IMR-90 (cell line): ENCODE results near the gene DPP8. TPM values are rescaled to one million over a fixed set of nuclear protein-coding genes. Genes with fewer than 3 reads are reported as not detected.
A peak's percentile ranks its signal among the peaks of the same experiment; 100 is the strongest.

ENCODE experiments used
- ATAC-seq: fragments of 200-7000 bp; cut with Tn5 transposase; 2 replicates; pipeline ENCODE4 v1.9.1; 2020; ENCODE audit warnings: low read depth, mild to moderate bottlenecking, moderate library complexity
- BruUV-seq: library from RNA; stranded (reverse); fragments of 400-500 nt; replicated peaks from 2 replicates; lab custom pipeline; 2021; lab: Mats Ljungman, UMichigan
- CTCF ChIA-PET: fragments of 300-600 bp; formaldehyde crosslinking; extraction: SDS; loops from one replicate; lab custom pipeline; 2021; ENCODE audit warnings: antibody characterized with exemption; lab: Yijun Ruan, JAX
- POLR2A ChIA-PET: fragments of 300-600 bp; sonication (Branson Sonifier 250); formaldehyde crosslinking; loops from one replicate; lab custom pipeline; 2022; ENCODE audit warnings: antibody characterized with exemption; ENCODE audit not compliant: unreplicated experiment; lab: Charles Lee
- DNase-seq: peaks from one replicate; pipeline ENCODE4 v3.0.0; 2013
- H2AFZ ChIP-seq: replicated peaks from 2 replicates; pipeline ENCODE3; 2013; ENCODE audit warnings: low read length, mild to moderate bottlenecking; ENCODE audit not compliant: poor library complexity
- H2AK5ac ChIP-seq: 2 replicates; pipeline ENCODE4 v1.6.1; 2013; ENCODE audit warnings: low read depth, low read length, inconsistent platforms
- H2AK9ac ChIP-seq: replicated peaks from 2 replicates; pipeline ENCODE3; 2013; ENCODE audit warnings: mild to moderate bottlenecking, low read depth, low read length, moderate library complexity; ENCODE audit not compliant: poor library complexity
- H2BK120ac ChIP-seq: 2 replicates; pipeline ENCODE4 v1.6.1; 2013; ENCODE audit warnings: low read depth, low read length, inconsistent platforms
- H2BK15ac ChIP-seq: 3 replicates; pipeline ENCODE4 v1.6.1; 2013; ENCODE audit warnings: low read depth, low read length, inconsistent platforms
- H2BK20ac ChIP-seq: 2 replicates; pipeline ENCODE4 v1.6.1; 2013; ENCODE audit warnings: low read depth, mild to moderate bottlenecking, inconsistent platforms, low read length, moderate library complexity
- H2BK5ac ChIP-seq: 2 replicates; pipeline ENCODE4 v1.6.1; 2013; ENCODE audit warnings: mild to moderate bottlenecking, low read depth, low read length, inconsistent platforms; ENCODE audit not compliant: poor library complexity, severe bottlenecking
- H3K14ac ChIP-seq: replicated peaks from 2 replicates; pipeline ENCODE4 v1.6.1; 2013; ENCODE audit warnings: low read depth, low read length, inconsistent platforms
- H3K18ac ChIP-seq: 2 replicates; pipeline ENCODE4 v1.6.1; 2013; ENCODE audit warnings: low read depth, low read length, control low read depth
- H3K23ac ChIP-seq: 2 replicates; pipeline ENCODE4 v1.6.1; 2013; ENCODE audit warnings: low read depth, low read length, inconsistent platforms
- H3K27ac ChIP-seq: 2 replicates; pipeline ENCODE4 v1.5.1; 2013; ENCODE audit warnings: mild to moderate bottlenecking, control low read depth, low read length; ENCODE audit not compliant: insufficient read depth
- H3K27me3 ChIP-seq: 2 replicates; pipeline ENCODE4 v1.6.1; 2013; ENCODE audit warnings: low read length; ENCODE audit not compliant: control insufficient read depth, insufficient read depth
- H3K36me3 ChIP-seq: 2 replicates; pipeline ENCODE4 v1.6.1; 2013; ENCODE audit warnings: low read length, mixed read lengths; ENCODE audit not compliant: control insufficient read depth, insufficient read depth
- H3K4ac ChIP-seq: 2 replicates; pipeline ENCODE4 v1.6.1; 2013; ENCODE audit warnings: low read depth, low read length, inconsistent platforms
- H3K4me1 ChIP-seq: 2 replicates; pipeline ENCODE4 v1.6.1; 2013; ENCODE audit warnings: low read length, mixed read lengths; ENCODE audit not compliant: control insufficient read depth, insufficient read depth
- H3K4me2 ChIP-seq: 2 replicates; pipeline ENCODE4 v1.6.1; 2013; ENCODE audit warnings: low read depth, mild to moderate bottlenecking, control low read depth, low read length, moderate library complexity
- H3K4me3 ChIP-seq: 2 replicates; pipeline ENCODE4 v1.5.1; 2013; ENCODE audit warnings: low read depth, mild to moderate bottlenecking, control low read depth, low read length, moderate library complexity; ENCODE audit not compliant: insufficient read depth
- H3K56ac ChIP-seq: 2 replicates; pipeline ENCODE4 v1.6.1; 2013; ENCODE audit warnings: low read length, inconsistent platforms; ENCODE audit not compliant: insufficient read depth; ENCODE audit errors: extremely low read depth
- H3K79me1 ChIP-seq, 2 experiments: 2 replicates each; pipeline ENCODE4 v1.6.1; 2013; ENCODE audit warnings: low read length in 2 of 2, inconsistent platforms in 1 of 2, low read depth in 1 of 2
- H3K9ac ChIP-seq: 2 replicates; pipeline ENCODE4 v1.6.1; 2013; ENCODE audit warnings: low read depth, low read length, control low read depth
- H3K9me1 ChIP-seq: 2 replicates; pipeline ENCODE4 v1.6.1; 2013; ENCODE audit warnings: low read length, inconsistent platforms; ENCODE audit not compliant: insufficient read depth
- H3K9me3 ChIP-seq: 2 replicates; pipeline ENCODE4 v1.6.1; 2013; ENCODE audit warnings: low read length; ENCODE audit not compliant: control insufficient read depth, insufficient read depth
- H4K20me1 ChIP-seq: 2 replicates; pipeline ENCODE4 v1.6.1; 2013; ENCODE audit warnings: low read length, inconsistent platforms; ENCODE audit not compliant: insufficient read depth
- H4K5ac ChIP-seq: 2 replicates; pipeline ENCODE4 v1.6.1; 2013; ENCODE audit warnings: mild to moderate bottlenecking, low read depth, low read length, control low read depth
- H4K8ac ChIP-seq, 2 experiments: 2 replicates each; pipeline ENCODE4 v1.6.1; 2013; ENCODE audit warnings: low read depth in 2 of 2, low read length in 2 of 2, control low read depth in 1 of 2, inconsistent platforms in 1 of 2
- H4K91ac ChIP-seq: 2 replicates; pipeline ENCODE4 v1.6.1; 2013; ENCODE audit warnings: low read depth, low read length, inconsistent platforms; ENCODE audit not compliant: insufficient read depth
- CEBPB ChIP-seq: IDR thresholded peaks from 2 replicates; pipeline ENCODE4 v1.6.1; 2012; ENCODE audit warnings: low read depth, low read length, improper control_type of control experiment
- CHD1 ChIP-seq: IDR thresholded peaks from 2 replicates; pipeline ENCODE4 v1.6.1; 2012; ENCODE audit warnings: low read depth, low read length, improper control_type of control experiment
- ELK1 ChIP-seq: fragments of 150-350 bp; IDR thresholded peaks from 2 replicates; pipeline ENCODE4 v1.6.1; 2016; ENCODE audit warnings: low read depth, mild to moderate bottlenecking, low read length, moderate library complexity, borderline replicate concordance
- MAFK ChIP-seq: IDR thresholded peaks from 2 replicates; pipeline ENCODE4 v1.6.1; 2012; ENCODE audit warnings: low read depth, low read length, improper control_type of control experiment
- MAZ ChIP-seq: IDR thresholded peaks from 2 replicates; pipeline ENCODE4 v1.6.1; 2012; ENCODE audit warnings: low read depth, mild to moderate bottlenecking, low read length, improper control_type of control experiment, moderate library complexity, borderline replicate concordance
- MXI1 ChIP-seq: IDR thresholded peaks from 2 replicates; pipeline ENCODE4 v1.6.1; 2012; ENCODE audit warnings: low read depth, mild to moderate bottlenecking, low read length, moderate library complexity, borderline replicate concordance
- NFE2L2 ChIP-seq: fragments of 150-350 bp; IDR thresholded peaks from 2 replicates; pipeline ENCODE4 v1.6.1; 2016; ENCODE audit warnings: low read depth, mild to moderate bottlenecking, low read length
- POLR2A ChIP-seq: IDR thresholded peaks from 2 replicates; pipeline ENCODE4 v1.6.1; 2012; ENCODE audit warnings: mild to moderate bottlenecking, low read depth, low read length
- RAD21 ChIP-seq: IDR thresholded peaks from 2 replicates; pipeline ENCODE4 v1.6.1; 2012; ENCODE audit warnings: low read length, improper control_type of control experiment
- RCOR1 ChIP-seq: IDR thresholded peaks from 2 replicates; pipeline ENCODE4 v1.6.1; 2012; ENCODE audit warnings: mild to moderate bottlenecking, low read length, improper control_type of control experiment; ENCODE audit not compliant: insufficient replicate concordance
- RFX5 ChIP-seq: IDR thresholded peaks from 2 replicates; pipeline ENCODE4 v1.8.0; 2012; ENCODE audit warnings: low read depth, mild to moderate bottlenecking, low read length, moderate library complexity
- SMC3 ChIP-seq: fragments of 150-350 bp; IDR thresholded peaks from 2 replicates; pipeline ENCODE4 v1.6.1; 2016; ENCODE audit warnings: low read depth, mild to moderate bottlenecking, antibody characterized with exemption, low read length, moderate library complexity
- WGBS, 2 experiments: methylation state at CpG; one replicate each; pipeline versions ENCODE4 v1.1.5 to v1.1.7; 2013; ENCODE audit warnings: missing lambda C conversion rate in 2 of 2; ENCODE audit not compliant: insufficient read length in 1 of 2; ENCODE audit errors: extremely low coverage in 2 of 2; 5-methylcytosine and 5-hydroxymethylcytosine counted together
- dilution Hi-C: fragments of 300-500 bp; cut with HindIII; formaldehyde crosslinking; loops from one replicate; pipeline ENCODE4 v1.14.3; 2018; ENCODE audit warnings: low sequenced_read_pairs; ENCODE audit not compliant: unreplicated experiment
- in situ Hi-C: fragments of 300-500 bp; cut with MboI; formaldehyde crosslinking; loops from 3 replicates; pipeline ENCODE4 v1.14.3; 2019; ENCODE audit warnings: low sequenced_read_pairs, inconsistent platforms, mixed read lengths
- intact Hi-C: fragments of 100-400 bp; cut with micrococcal nuclease; formaldehyde crosslinking; loops from 2 replicates; pipeline ENCODE4 v1.10.0; 2022
- polyA plus RNA-seq, 3 experiments: library from polyadenylated mRNA; depleted of rRNA; stranded (reverse); fragments of >200 nt; gene quantifications; 2 replicates each; pipeline ENCODE4 v1.2.3, GENCODE V29; 2012; ENCODE audit warnings: low replicate concordance in 1 of 3
- total RNA-seq: library from RNA; depleted of rRNA; stranded (reverse); fragments of >200 nt; gene quantifications from 2 replicates; pipeline ENCODE4 v1.2.3, GENCODE V29; 2012
- TF ChIP-seq, protein P1 (sequence below): conservative IDR thresholded peaks from 2 replicates; pipeline ENCODE4 v1.5.1; 2012; ENCODE audit warnings: mild to moderate bottlenecking, low read depth, low read length, improper control_type of control experiment

Gene DPP8
- total and polyA plus RNA-seq, 2 of the 4 experiments (the other 2 are of a cell fraction) = 10.7 to 29.4 TPM

- CTCF ChIA-PET = interaction anchor here (1.0 kb wide), 1 partner anchor 9 kb away, joined by 3 read pairs; no protein-coding TSS in a partner anchor
- TF ChIP-seq RCOR1 (no peak), MAFK (no peak), CEBPB (no peak), ELK1 (no peak), NFE2L2 (no peak), RAD21 (no peak), MAZ (no peak), MXI1 (no peak), SMC3 (no peak), RFX5 (no peak), CHD1 (no peak), POLR2A (no peak)
- TF ChIP-seq, protein P1, sequence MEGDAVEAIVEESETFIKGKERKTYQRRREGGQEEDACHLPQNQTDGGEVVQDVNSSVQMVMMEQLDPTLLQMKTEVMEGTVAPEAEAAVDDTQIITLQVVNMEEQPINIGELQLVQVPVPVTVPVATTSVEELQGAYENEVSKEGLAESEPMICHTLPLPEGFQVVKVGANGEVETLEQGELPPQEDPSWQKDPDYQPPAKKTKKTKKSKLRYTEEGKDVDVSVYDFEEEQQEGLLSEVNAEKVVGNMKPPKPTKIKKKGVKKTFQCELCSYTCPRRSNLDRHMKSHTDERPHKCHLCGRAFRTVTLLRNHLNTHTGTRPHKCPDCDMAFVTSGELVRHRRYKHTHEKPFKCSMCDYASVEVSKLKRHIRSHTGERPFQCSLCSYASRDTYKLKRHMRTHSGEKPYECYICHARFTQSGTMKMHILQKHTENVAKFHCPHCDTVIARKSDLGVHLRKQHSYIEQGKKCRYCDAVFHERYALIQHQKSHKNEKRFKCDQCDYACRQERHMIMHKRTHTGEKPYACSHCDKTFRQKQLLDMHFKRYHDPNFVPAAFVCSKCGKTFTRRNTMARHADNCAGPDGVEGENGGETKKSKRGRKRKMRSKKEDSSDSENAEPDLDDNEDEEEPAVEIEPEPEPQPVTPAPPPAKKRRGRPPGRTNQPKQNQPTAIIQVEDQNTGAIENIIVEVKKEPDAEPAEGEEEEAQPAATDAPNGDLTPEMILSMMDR = no peak
Measured at GRCh38 chr15:65423150-65423975, 94.1 kb downstream of the DPP8 start.

More at GRCh38 chr15:65423150-65423975, 94.1 kb downstream of the DPP8 start:
- Histone ChIP-seq H3K4me2 (peak overlapping the region; percentile 34; the same call in 1 of the 2 replicates), H3K56ac (no peak overlapping the region), H2AK9ac (peak overlapping the region; percentile 91), H3K14ac (no peak overlapping the region), H2BK20ac (0 out of 2 replicates have a peak overlapping the region, but pooled peaks have one; percentile 5), H3K4me3 (peak overlapping the region; percentile 2), H2BK15ac (no peak overlapping the region; the same call in 2 of the 3 replicates), H3K36me3 (no peaks in the 10 kb centered on the region), H3K9me3 (no peaks in the 10 kb centered on the region), H3K27me3 (peaks cover 20% of the 10 kb centered on the region; the same call in 1 of the 2 replicates), H3K4ac (peak overlapping the region; percentile 75), H3K9me1 (peaks cover 16% of the 10 kb centered on the region), H3K27ac (no peak overlapping the region), H2AFZ (peak overlapping the region; percentile 82), H3K4me1 (peaks cover 7% of the 10 kb centered on the region), H3K23ac (peak overlapping the region; percentile 61), H3K79me1 (peaks cover 0 to 18% of the 10 kb centered on the region in 2 experiments; a peak in 2 of 4 replicates), H4K5ac (peak overlapping the region; percentile 37; the same call in 1 of the 2 replicates), H4K8ac (peak overlapping the region in 1 of 2 experiments; percentile 61; a peak in 1 of 4 replicates), H2AK5ac (peak overlapping the region; percentile 52; the same call in 1 of the 2 replicates), H4K91ac (no peak overlapping the region), H3K18ac (no peak overlapping the region), H4K20me1 (peaks cover 7% of the 10 kb centered on the region; the same call in 1 of the 2 replicates), H2BK120ac (no peak overlapping the region; the same call in 1 of the 2 replicates), H2BK5ac (no peak overlapping the region), H3K9ac (peak overlapping the region; percentile 3; the same call in 1 of the 2 replicates)
- 6% methylated on average over 17 of the region's 28 CpGs; no CpG with 5 or more reads in 1 of the 2 experiments for WGBS, 2 experiments
- intact Hi-C loops (no loop called here), in situ Hi-C loops (no loop called here), dilution Hi-C loops (no loop called here)
- BruUV-seq = no TSS peak
- no peak for ATAC-seq
- no peak for DNase-seq
- POLR2A ChIA-PET = no interaction called here
